NCI-H1105 treated with DMSO at 0.1 percent for 48 hours (cell line): Measurements from ENCODE around the gene KLHL30.

ENCODE experiments used
- DNase-seq: peaks from one replicate; lab custom pipeline; 2025; lab: John Stamatoyannopoulos, UW

KLHL30 gene

GRCh38 chr2:238119756-238120462, 18.6 kb upstream of the KLHL30 start:
- DNase-seq, result no peak

GRCh38 chr2:238120463-238121298, 17.8 kb upstream of the KLHL30 start:
- DNase-seq, result no peak

GRCh38 chr2:238121511-238122286, 16.8 kb upstream of the KLHL30 start:
- DNase-seq, result no peak

- no peak for DNase-seq
Observed at GRCh38 chr2:238122287-238123217, 15.9 kb upstream of the KLHL30 start.

GRCh38 chr2:238123218-238123971, 15.1 kb upstream of the KLHL30 start:
- no peak for DNase-seq

GRCh38 chr2:238123991-238124470, 14.4 kb upstream of the KLHL30 start:
- DNase-seq, result no peak

- DNase-seq, result no peak
Observed at GRCh38 chr2:238124488-238125126, 13.9 kb upstream of the KLHL30 start.

- no peak for DNase-seq
Observed at GRCh38 chr2:238125127-238125885, 13.2 kb upstream of the KLHL30 start.

GRCh38 chr2:238126338-238126737, 12.1 kb upstream of the KLHL30 start:
- DNase-seq, result no peak

- DNase-seq, result no peak
Observed at GRCh38 chr2:238126775-238127164, 11.7 kb upstream of the KLHL30 start.

GRCh38 chr2:238127165-238128060, 11.1 kb upstream of the KLHL30 start:
- no peak for DNase-seq

GRCh38 chr2:238128061-238128440, 10.4 kb upstream of the KLHL30 start:
- no peak for DNase-seq

- DNase-seq, result no peak
Observed at GRCh38 chr2:238128534-238129001, 9.9 kb upstream of the KLHL30 start.

- no peak for DNase-seq
Observed at GRCh38 chr2:238129166-238130010, 9.1 kb upstream of the KLHL30 start.

- DNase-seq, result no peak
Observed at GRCh38 chr2:238130111-238130695, 8.3 kb upstream of the KLHL30 start.

GRCh38 chr2:238130696-238131628, 7.5 kb upstream of the KLHL30 start:
- no peak for DNase-seq
